DMS114 treated with DMSO at 0.1 percent for 48 hours (cell line): ENCODE measurements around the gene RFESD.
"Not testable (repeated sequence)": the region's sequence is repeated elsewhere in the genome, so short reads cannot be mapped to it uniquely, and the experiment has no call there.

ENCODE experiments used
- DNase-seq: peaks from one replicate; lab custom pipeline; 2025; ENCODE audit not compliant: unreplicated experiment; lab: John Stamatoyannopoulos, UW

Gene RFESD

GRCh38 chr5:95706196-95706595 lies 59.6 kb downstream of the RFESD start:
- DNase-seq: not testable (repeated sequence)

GRCh38 chr5:95707055-95707454 lies 60.5 kb downstream of the RFESD start:
- no peak for DNase-seq
